SK-N-SH (cell line): ENCODE results near the gene NAXD.

Experiments used
- EP300 ChIP-seq, 2 experiments: IDR thresholded peaks; 2 replicates each; pipeline versions ENCODE4 v1.4.0 to v1.6.1; 2012; ENCODE audit warnings: borderline replicate concordance in 1 of 2, low read depth in 1 of 2, low read length in 1 of 2
- EZH2phosphoT487 ChIP-seq: fragments of 200-600 bp; sonication (generic); IDR thresholded peaks from 2 replicates; pipeline ENCODE4 v1.6.1; 2017; ENCODE audit warnings: low read depth, mixed run types, mild to moderate bottlenecking, antibody characterized with exemption, moderate library complexity, borderline replicate concordance
- FOSL2 ChIP-seq: IDR thresholded peaks from 2 replicates; pipeline ENCODE4 v1.4.0; 2012; ENCODE audit warnings: low read depth, mild to moderate bottlenecking, moderate library complexity, borderline replicate concordance
- RFX5 ChIP-seq: IDR thresholded peaks from 2 replicates; pipeline ENCODE4 v1.6.1; 2012; ENCODE audit warnings: mild to moderate bottlenecking, improper control_type of control experiment, low read length
- SIN3A ChIP-seq: IDR thresholded peaks from 2 replicates; pipeline ENCODE4 v1.6.1; 2012; ENCODE audit warnings: low read depth, mild to moderate bottlenecking, low read length, moderate library complexity, borderline replicate concordance
- TF ChIP-seq, protein P1 (sequence below): IDR thresholded peaks from 2 replicates; pipeline ENCODE4 v1.4.0; 2012; ENCODE audit warnings: low read depth
- TF ChIP-seq, protein P2 (sequence below): fragments of 200-600 bp; sonication (generic); IDR thresholded peaks from 2 replicates; pipeline ENCODE4 v1.6.1; 2017; ENCODE audit warnings: antibody characterized with exemption, mild to moderate bottlenecking, moderate library complexity

DNA sequence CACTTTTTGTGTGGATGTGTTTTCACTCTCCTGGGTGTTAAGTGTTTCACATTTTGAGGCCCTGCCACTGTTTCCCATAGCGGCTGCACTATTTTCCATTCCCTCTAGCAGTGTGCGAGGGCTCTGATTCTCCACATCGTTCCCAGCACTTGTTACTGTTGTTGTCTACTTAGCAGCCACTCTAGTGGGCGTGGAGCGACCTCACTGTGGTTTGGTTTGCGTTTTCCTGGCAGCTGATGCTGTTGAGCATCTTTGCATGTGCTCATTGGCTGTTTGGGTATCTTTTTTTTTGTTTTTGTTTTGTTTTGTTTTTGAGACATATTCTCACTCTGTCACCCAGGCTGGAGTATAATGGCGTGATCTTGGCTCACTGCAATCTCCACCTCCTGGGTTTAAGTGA, 14.4 kb downstream of the NAXD start:
- TF ChIP-seq, protein P1, sequence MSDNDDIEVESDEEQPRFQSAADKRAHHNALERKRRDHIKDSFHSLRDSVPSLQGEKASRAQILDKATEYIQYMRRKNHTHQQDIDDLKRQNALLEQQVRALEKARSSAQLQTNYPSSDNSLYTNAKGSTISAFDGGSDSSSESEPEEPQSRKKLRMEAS: no peak
- TF ChIP-seq EP300 (IDR thresholded peaks at IDR 0.05; ENCODE audit: borderline replicate concordance in 1 of 2, low read depth in 1 of 2, low read length in 1 of 2) (no peak), FOSL2 (no peak), RFX5 (no peak), EZH2phosphoT487 (no peak), SIN3A (no peak)
- TF ChIP-seq, protein P2, sequence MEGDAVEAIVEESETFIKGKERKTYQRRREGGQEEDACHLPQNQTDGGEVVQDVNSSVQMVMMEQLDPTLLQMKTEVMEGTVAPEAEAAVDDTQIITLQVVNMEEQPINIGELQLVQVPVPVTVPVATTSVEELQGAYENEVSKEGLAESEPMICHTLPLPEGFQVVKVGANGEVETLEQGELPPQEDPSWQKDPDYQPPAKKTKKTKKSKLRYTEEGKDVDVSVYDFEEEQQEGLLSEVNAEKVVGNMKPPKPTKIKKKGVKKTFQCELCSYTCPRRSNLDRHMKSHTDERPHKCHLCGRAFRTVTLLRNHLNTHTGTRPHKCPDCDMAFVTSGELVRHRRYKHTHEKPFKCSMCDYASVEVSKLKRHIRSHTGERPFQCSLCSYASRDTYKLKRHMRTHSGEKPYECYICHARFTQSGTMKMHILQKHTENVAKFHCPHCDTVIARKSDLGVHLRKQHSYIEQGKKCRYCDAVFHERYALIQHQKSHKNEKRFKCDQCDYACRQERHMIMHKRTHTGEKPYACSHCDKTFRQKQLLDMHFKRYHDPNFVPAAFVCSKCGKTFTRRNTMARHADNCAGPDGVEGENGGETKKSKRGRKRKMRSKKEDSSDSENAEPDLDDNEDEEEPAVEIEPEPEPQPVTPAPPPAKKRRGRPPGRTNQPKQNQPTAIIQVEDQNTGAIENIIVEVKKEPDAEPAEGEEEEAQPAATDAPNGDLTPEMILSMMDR: no peak
